K562 (cell line): ENCODE results near the gene ESCO1. TPM values are rescaled to one million over a fixed set of nuclear protein-coding genes. Genes with fewer than 3 reads are reported as not detected.
A peak's percentile ranks its signal among the peaks of the same experiment; 100 is the strongest.
"Not testable (repeated sequence)": the region's sequence is repeated elsewhere in the genome, so short reads cannot be mapped to it uniquely, and the experiment has no call there.

ENCODE experiments used
- ATAC-seq: fragments of 200-7000 bp; cut with Tn5 transposase; 3 replicates; pipeline ENCODE4 v1.9.1; 2020; ENCODE audit warnings: moderate library complexity
- BruUV-seq: library from RNA; stranded (reverse); fragments of 400-500 nt; replicated peaks from 2 replicates; lab custom pipeline; 2021; lab: Mats Ljungman, UMichigan
- CTCF ChIA-PET: fragments of 300-600 bp; formaldehyde crosslinking; extraction: SDS; loops from one replicate; lab custom pipeline; 2021; ENCODE audit warnings: low intra/inter-chr PET ratio; lab: Yijun Ruan, JAX
- POLR2A ChIA-PET: fragments of 300-600, 350-650 bp; sonication (Branson Sonifier 250); formaldehyde crosslinking; extraction: SDS; loops from one replicate; lab custom pipeline; 2021; ENCODE audit warnings: antibody characterized with exemption, inconsistent platforms; lab: Yijun Ruan, JAX
- DNase-seq, 4 experiments: peaks; one replicate each; pipeline versions ENCODE4 v3.0.0 to v3.0.0-alpha.2; 2011 to 2018; ENCODE audit warnings: low spot score in 3 of 4, mixed read lengths in 3 of 4; ENCODE audit errors: extremely low read depth in 1 of 4
- FAIRE-seq: peaks from 2 replicates; lab custom pipeline; 2011; peaks lifted over from hg19 to GRCh38; lab: Jason Lieb, UNC
- H2AFZ ChIP-seq: 2 replicates; pipeline ENCODE4 v1.6.0; 2011; ENCODE audit warnings: low read depth, low read length, control low read depth, inconsistent platforms
- H3K27ac ChIP-seq: fragments of 200-600 bp; 3 replicates; pipeline ENCODE4 v1.8.0; 2011; ENCODE audit warnings: low read depth, mild to moderate bottlenecking, control low read depth, inconsistent platforms, low read length, moderate library complexity, mixed read lengths; ENCODE audit errors: extremely low read depth
- H3K27me3 ChIP-seq, 2 experiments: fragments of 300-600 bp in 1 of 2; 2 replicates in 1 of 2; 3 replicates in 1 of 2; pipeline versions ENCODE4 v1.6.0 to v1.8.0; 2011; ENCODE audit warnings: inconsistent platforms in 2 of 2, low read length in 2 of 2, mild to moderate bottlenecking in 1 of 2, mixed read lengths in 1 of 2, moderate library complexity in 1 of 2; ENCODE audit not compliant: control insufficient read depth in 2 of 2, insufficient read depth in 2 of 2
- H3K36me3 ChIP-seq: fragments of 300-600 bp; 3 replicates; pipeline ENCODE4 v1.8.0; 2011; ENCODE audit warnings: mild to moderate bottlenecking, low read length, inconsistent platforms; ENCODE audit not compliant: control insufficient read depth, insufficient read depth
- H3K4me1 ChIP-seq, 2 experiments: fragments of 200-600 bp in 1 of 2; replicated peaks in 1 of 2; 2 replicates in 1 of 2; 3 replicates in 1 of 2; pipeline versions ENCODE4 v1.5.1 to v1.8.0; 2011; ENCODE audit warnings: inconsistent platforms in 2 of 2, low read length in 2 of 2, mild to moderate bottlenecking in 1 of 2, mixed read lengths in 1 of 2, moderate library complexity in 1 of 2; ENCODE audit not compliant: control insufficient read depth in 2 of 2, insufficient read depth in 2 of 2
- H3K4me2 ChIP-seq: 2 replicates; pipeline ENCODE4 v1.6.1; 2011; ENCODE audit warnings: low read length, control low read depth, inconsistent platforms, mixed read lengths; ENCODE audit not compliant: insufficient read depth
- H3K4me3 ChIP-seq: fragments of 200-600 bp; sonication (generic), shearing (Covaris generic); 2 replicates; pipeline ENCODE4 v1.5.1; 2016; ENCODE audit warnings: control low read depth, inconsistent platforms
- H3K79me2 ChIP-seq: fragments of 200-600 bp; 3 replicates; pipeline ENCODE4 v1.8.0; 2011; ENCODE audit warnings: low read length, inconsistent platforms; ENCODE audit not compliant: control insufficient read depth, insufficient read depth
- H3K9ac ChIP-seq, 2 experiments: 2 replicates each; pipeline versions ENCODE4 v1.6.0 to v1.6.1; 2011; ENCODE audit warnings: low read depth in 2 of 2, low read length in 2 of 2, control low read depth in 1 of 2, inconsistent platforms in 1 of 2, mild to moderate bottlenecking in 1 of 2, mixed read lengths in 1 of 2; ENCODE audit not compliant: insufficient read depth in 1 of 2
- H3K9me1 ChIP-seq: one replicate; pipeline ENCODE4 v1.6.0; 2011; ENCODE audit warnings: inconsistent platforms, mild to moderate bottlenecking, low read length, moderate library complexity; ENCODE audit not compliant: control insufficient read depth, insufficient read depth
- H3K9me3 ChIP-seq: replicated peaks from 2 replicates; pipeline ENCODE4 v1.5.1; 2011; ENCODE audit warnings: low read depth, low read length, inconsistent platforms; ENCODE audit not compliant: control insufficient read depth, insufficient read depth
- H4K20me1 ChIP-seq: replicated peaks from 2 replicates; pipeline ENCODE4 v1.6.1; 2011; ENCODE audit warnings: low read length, inconsistent platforms, mixed read lengths; ENCODE audit not compliant: control insufficient read depth, insufficient read depth
- ATF1 ChIP-seq, 2 experiments: fragments of 450-650 bp in 1 of 2; IDR thresholded peaks; 2 replicates each; pipeline ENCODE4 v1.6.1; 2016; ENCODE audit warnings: missing compliant biosample characterization in 1 of 2, missing genetic modification characterization in 1 of 2
- POLR2A ChIP-seq: fragments of 450-650 bp; conservative IDR thresholded peaks from 2 replicates; pipeline ENCODE4 v1.6.1; 2016
- WGBS: fragments of 100-300 bp; shearing (Covaris generic); methylation state at CpG from one replicate; pipeline ENCODE4 v1.1.6; 2016; ENCODE audit warnings: low coverage, mixed read lengths; ENCODE audit not compliant: insufficient coverage; ENCODE audit errors: missing lambda C conversion rate; 5-methylcytosine and 5-hydroxymethylcytosine counted together
- in situ Hi-C: fragments of 300-500 bp; cut with MboI; formaldehyde crosslinking; loops from 4 replicates; pipeline ENCODE4 v1.15.0; 2018; ENCODE audit warnings: inconsistent platforms, mixed read lengths
- intact Hi-C: fragments of 100-400 bp; cut with micrococcal nuclease; formaldehyde crosslinking; loops from 2 replicates; pipeline ENCODE4 v1.14.2; 2022
- polyA plus RNA-seq, 8 experiments: library from polyadenylated mRNA; depleted of rRNA in 4 of 8; stranded (reverse) in 5 of 8; unstranded in 3 of 8; fragments of >200 nt; fragmentation: Nextera tagmentation in 2 of 8; fragmentation: Illumina TruSeq in 1 of 8; extraction: Ambion mirVana in 2 of 8; extraction: Trizol in 1 of 8; gene quantifications; 2 replicates each; pipeline versions ENCODE4 v1.2.1 to v1.2.3, GENCODE V29; 2011 to 2014; ENCODE audit warnings: inconsistent platforms in 1 of 8, missing spikeins in 1 of 8
- total RNA-seq, 7 experiments: library from RNA; depleted of rRNA in 6 of 7; stranded (reverse); fragments of >200 nt in 6 of 7; fragmentation: Illumina TruSeq in 2 of 7; extraction: Trizol in 2 of 7; gene quantifications; 2 replicates each; pipeline versions ENCODE4 v1.2.1 to v1.2.3, GENCODE V29; 2011 to 2021; ENCODE audit warnings: low replicate concordance in 1 of 7

ESCO1 gene
- total and polyA plus RNA-seq, 9 of the 15 experiments (the other 6 are each of a cell fraction or from before 2014, with no cell fraction given), result 15.0 to 31.3 (median 19.6) TPM

- Histone ChIP-seq H3K36me3 (peaks cover 85% of the 10 kb centered on the region), H4K20me1 (no peaks in the 10 kb centered on the region; the same call in 1 of the 2 replicates), H3K79me2 (peaks cover 31% of the 10 kb centered on the region), H3K27ac (peak overlapping the region; percentile 18; the same call in 1 of the 3 replicates), H3K9me3 (no peaks in the 10 kb centered on the region), H3K4me3 (no peak overlapping the region)
- ATAC-seq (no peak), FAIRE-seq (no peak), DNase-seq (no peak)
- POLR2A ChIA-PET, result interaction anchor here (0.7 to 1.2 kb wide), 2 partner anchors 12 to 13 kb away, joined by 3 to 5 read pairs; no protein-coding TSS in a partner anchor
- TSS peak; percentile 14 for BruUV-seq
- no peak for TF ChIP-seq ATF1 (CRISPR knock-in tag; IDR thresholded peaks at IDR 0.05)
- TF ChIP-seq ATF1 (tag; IDR thresholded peaks at IDR 0.05), result no peak
- peak; percentile 33; the same call in 1 of the 2 replicates for TF ChIP-seq POLR2A
- TF ChIP-seq, all 486 proteins: peak for 1
- WGBS, result 89% methylated on average over 8 of the region's 9 CpGs
- intact Hi-C loops (no loop called here), in situ Hi-C loops (no loop called here)
- H3K27me3 ChIP-seq, result no peaks in the 10 kb centered on the region
- no peak overlapping the region for H3K4me2 ChIP-seq
- no peaks in the 10 kb centered on the region for H3K9me1 ChIP-seq
- CTCF ChIA-PET, result no interaction called here
- no peak overlapping the region for H3K9ac ChIP-seq
- no peaks in the 10 kb centered on the region; a peak in 1 of 5 replicates for H3K4me1 ChIP-seq
- no peak overlapping the region for H2AFZ ChIP-seq
These were observed 28.8 kb upstream of the ESCO1 start for GRCh38 chr18:21629089-21629832.

- H3K27me3 ChIP-seq, H4K20me1 ChIP-seq, DNase-seq, H3K9me1 ChIP-seq, ATAC-seq, H3K9me3 ChIP-seq, H3K4me2 ChIP-seq, H3K9ac ChIP-seq, H3K27ac ChIP-seq, H2AFZ ChIP-seq, intact Hi-C loops, BruUV-seq, H3K4me1 ChIP-seq, in situ Hi-C loops, FAIRE-seq, CTCF ChIA-PET, H3K4me3 ChIP-seq: not testable (repeated sequence)
- Histone ChIP-seq H3K36me3 (peaks cover 84% of the 10 kb centered on the region), H3K79me2 (peaks cover 90% of the 10 kb centered on the region)
- POLR2A ChIA-PET, result interaction anchor here (1.0 kb wide), 1 partner anchor 72 kb away, joined by 3 read pairs; no protein-coding TSS in a partner anchor
- 96% methylated on average over 9 of the region's 9 CpGs for WGBS
These were observed 21.1 kb upstream of the ESCO1 start for GRCh38 chr18:21621640-21622039.
